GM12874 (cell line): Measurements from ENCODE around the gene CFAP61.

ENCODE experiments used
- CTCF ChIP-seq: IDR thresholded peaks from 2 replicates; pipeline ENCODE4 v1.5.1; 2011; ENCODE audit warnings: low read depth, mild to moderate bottlenecking, control low read depth, low read length, moderate library complexity; ENCODE audit not compliant: insufficient read depth

CFAP61 gene

GRCh38 chr20:20237093-20237959 lies 185.0 kb downstream of the CFAP61 start:
- TF ChIP-seq CTCF, result peak; percentile 76

- no peak for TF ChIP-seq CTCF
These were observed 189.6 kb downstream of the CFAP61 start for GRCh38 chr20:20241976-20242375.

DNA sequence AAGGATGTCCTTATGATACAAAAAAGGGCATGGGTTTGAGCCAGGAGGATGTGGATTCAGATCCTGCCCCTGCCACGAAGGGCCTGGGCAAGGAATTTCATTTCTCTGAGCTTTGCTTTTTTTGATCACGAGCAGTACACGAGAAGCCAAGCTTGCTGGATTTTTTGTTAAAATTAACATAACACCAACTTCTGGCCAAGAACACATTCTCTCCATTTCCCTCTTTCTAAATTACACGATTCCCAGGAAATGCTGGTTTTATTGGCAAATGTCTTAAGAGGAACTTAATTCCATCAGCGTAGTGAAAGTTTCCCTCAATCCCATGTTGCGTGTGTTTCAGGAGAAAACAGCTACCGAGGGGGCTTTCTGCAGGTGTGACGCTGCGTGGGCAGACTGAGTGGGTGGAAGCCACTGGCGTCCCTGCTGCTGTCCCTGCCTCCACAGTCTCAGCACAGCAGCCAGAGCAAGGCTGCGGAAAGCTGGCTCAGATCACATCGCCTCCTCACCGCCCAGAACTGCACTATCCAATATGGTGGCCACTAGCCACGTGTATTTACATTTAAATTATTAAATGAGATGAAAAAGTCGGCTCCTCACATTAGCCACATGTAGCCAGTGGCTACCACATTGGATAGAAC lies 194.8 kb downstream of the CFAP61 start:
- TF ChIP-seq CTCF, result no peak

GRCh38 chr20:20248620-20249200 lies 196.4 kb downstream of the CFAP61 start:
- no peak for TF ChIP-seq CTCF

GRCh38 chr20:20251317-20251716 lies 199.0 kb downstream of the CFAP61 start:
- TF ChIP-seq CTCF, result no peak

DNA sequence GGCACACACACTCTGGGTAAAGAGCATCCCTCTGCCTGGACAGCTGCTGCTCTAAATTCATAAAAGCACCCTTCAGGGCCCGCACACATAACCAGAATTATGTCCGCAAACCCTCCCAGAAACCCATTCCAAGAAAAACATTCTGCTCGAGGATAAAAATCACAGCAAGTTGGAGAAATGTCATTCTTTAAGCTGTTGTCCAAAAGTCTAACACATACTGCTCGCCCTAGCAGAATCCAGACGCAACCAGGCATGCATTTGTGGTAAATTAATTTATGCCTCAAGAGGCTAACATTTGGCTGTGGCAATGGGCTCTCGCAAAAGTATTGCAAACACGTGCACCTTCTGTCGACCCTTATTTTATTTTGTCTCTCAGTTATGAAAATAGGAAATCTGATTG lies 199.5 kb downstream of the CFAP61 start:
- no peak for TF ChIP-seq CTCF

DNA sequence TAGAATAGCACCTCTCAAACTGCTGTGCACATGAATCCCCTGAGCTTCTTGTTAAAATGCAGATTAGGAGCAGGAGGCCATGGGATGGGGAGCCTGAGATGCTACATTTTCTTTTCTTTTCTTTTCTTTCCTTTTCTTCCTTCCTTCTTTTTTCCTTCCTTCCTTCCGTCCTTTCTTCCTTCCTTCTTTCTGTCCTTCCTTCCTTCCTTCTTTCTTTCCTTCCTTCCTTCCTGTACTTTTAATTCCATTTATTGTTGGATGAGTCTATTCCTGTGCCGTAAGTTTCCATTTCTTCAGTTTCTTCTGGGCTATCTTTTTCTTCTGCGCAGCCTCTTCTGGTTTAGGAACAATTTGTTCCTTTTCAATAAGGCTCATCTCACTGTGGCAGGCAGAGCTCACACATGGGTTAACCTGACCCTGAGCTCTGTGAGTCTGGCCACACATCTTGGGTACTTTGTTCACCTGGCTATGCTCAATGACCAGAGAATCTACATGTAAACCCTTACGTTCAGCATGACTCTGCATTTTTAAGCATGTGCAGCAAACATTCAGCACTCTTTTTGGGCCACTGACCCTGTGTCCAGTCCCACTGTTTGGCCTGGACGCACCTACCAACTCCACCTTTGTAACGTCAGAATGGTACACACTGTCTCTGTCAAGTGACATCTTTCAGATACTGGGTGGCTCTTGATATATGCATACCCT lies 200.9 kb downstream of the CFAP61 start:
- TF ChIP-seq CTCF, result no peak
